Heart left ventricle (tissue), 13 donors: ENCODE results near the gene TMC3.

Source experiments
- CTCF ChIP-seq, 12 donors: fragments of 200-600 bp; sonication (generic) in 4 of 12; IDR thresholded peaks; one replicate each; pipeline versions ENCODE4 v1.5.0 to v1.8.0; 2018 to 2022; ENCODE audit warnings: antibody characterized with exemption in 12 of 12, mild to moderate bottlenecking in 5 of 12
- POLR2A ChIP-seq, 2 donors: fragments of 450-650 bp; IDR thresholded peaks; one replicate each; pipeline ENCODE4 v1.6.1; 2017; ENCODE audit warnings: antibody characterized with exemption in 2 of 2, mild to moderate bottlenecking in 2 of 2, moderate library complexity in 2 of 2
- donor health status: ischemic (EF 13 %, LVEDD 7.1; RV severe dilation, severe dysfunction).
- donor health status: DM: no; HTN: yes; CAD: no.
- donor health status: DM: no; HTN: no; CAD: no.
- donor health status: ischemic (EF 25% LVEDD 6.9; RV normal size, moderate dysfunction).
- donor health status: ischemic (EF 25% LVEDD 5.7; RV mildly dilated, moderate dysfunction).
- donor health status: ischemic (EF 35%, LVEDD 5.7; RV mildly dilated, moderate dysfunction).
- donor health status: nonischemic (EF 11% LVEDD 7.7; RV severe dilation, severe dysfunction).
- donor health status: DM: yes; HTN: yes; CAD: no.
- donor health status: PGD.
- donor health status: ischemic (EF 29% LVEDD 5.4; RV normal size, mild dysfunction).
- donor health status: nonischemic (EF 23%, LVEDD 6.1; RV moderate dilation, normal function).

GRCh38 chr15:81379269-81379668 lies 5.3 kb upstream of the TMC3 start:
- TF ChIP-seq CTCF (IDR thresholded peaks at IDR 0.05) = no peak
- TF ChIP-seq POLR2A (IDR thresholded peaks at IDR 0.05) = no peak
